NCI-H2196 treated with DMSO at 0.1 percent for 48 hours (cell line): ENCODE results near the gene GARRE1.

ENCODE experiments used
- DNase-seq: peaks from one replicate; lab custom pipeline; 2025; ENCODE audit not compliant: unreplicated experiment; lab: John Stamatoyannopoulos, UW

GARRE1 gene

GRCh38 chr19:34284505-34284904 is 30.2 kb downstream of the GARRE1 start:
- DNase-seq = no peak

- no peak for DNase-seq
Measured at GRCh38 chr19:34287662-34288140, 33.3 kb downstream of the GARRE1 start.

GRCh38 chr19:34288381-34288780 is 34.0 kb downstream of the GARRE1 start:
- no peak for DNase-seq

GRCh38 chr19:34291235-34291634 is 36.9 kb downstream of the GARRE1 start:
- no peak for DNase-seq

- no peak for DNase-seq
Measured at GRCh38 chr19:34295103-34295502, 40.7 kb downstream of the GARRE1 start.

- DNase-seq = no peak
Measured at GRCh38 chr19:34298891-34299520, 44.7 kb downstream of the GARRE1 start.

- no peak for DNase-seq
Measured at GRCh38 chr19:34299576-34299975, 45.2 kb downstream of the GARRE1 start.

- DNase-seq = no peak
Measured at GRCh38 chr19:34300380-34300779, 46.0 kb downstream of the GARRE1 start.

GRCh38 chr19:34300962-34301361 is 46.6 kb downstream of the GARRE1 start:
- no peak for DNase-seq
